GM18868 (cell line): Measurements from ENCODE around the gene TCF7L2.

Experiments used
- ATAC-seq: cut with Tn5 transposase; IDR thresholded peaks from one replicate; pipeline ENCODE4 v1.9.1; 2021; ENCODE audit warnings: mild to moderate bottlenecking, moderate library complexity; ENCODE audit not compliant: unreplicated experiment

The TCF7L2 gene

GRCh38 chr10:113020838-113021237, 70.8 kb downstream of the TCF7L2 start:
- ATAC-seq = no peak

GRCh38 chr10:113021268-113022040, 71.4 kb downstream of the TCF7L2 start:
- ATAC-seq = no peak

DNA sequence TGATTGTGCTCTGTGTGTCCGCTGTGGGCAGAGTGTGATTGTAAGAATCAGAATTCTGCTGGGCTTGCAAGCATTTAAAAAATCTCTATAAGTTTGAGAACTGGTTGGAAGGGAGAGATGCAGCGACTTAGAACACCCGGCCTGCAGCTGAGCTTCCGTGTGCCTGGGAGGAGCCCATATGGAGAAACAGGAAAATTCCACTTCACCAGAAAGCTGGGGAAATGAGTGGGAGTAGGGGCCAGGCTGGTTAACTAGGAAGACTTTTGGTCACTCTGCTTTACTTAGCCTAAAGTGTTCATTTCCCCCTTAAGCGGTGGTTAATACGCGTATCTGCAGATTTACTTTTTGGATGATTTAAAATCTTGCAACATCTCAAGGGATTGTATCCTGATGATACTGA, 72.2 kb downstream of the TCF7L2 start:
- no peak for ATAC-seq

DNA sequence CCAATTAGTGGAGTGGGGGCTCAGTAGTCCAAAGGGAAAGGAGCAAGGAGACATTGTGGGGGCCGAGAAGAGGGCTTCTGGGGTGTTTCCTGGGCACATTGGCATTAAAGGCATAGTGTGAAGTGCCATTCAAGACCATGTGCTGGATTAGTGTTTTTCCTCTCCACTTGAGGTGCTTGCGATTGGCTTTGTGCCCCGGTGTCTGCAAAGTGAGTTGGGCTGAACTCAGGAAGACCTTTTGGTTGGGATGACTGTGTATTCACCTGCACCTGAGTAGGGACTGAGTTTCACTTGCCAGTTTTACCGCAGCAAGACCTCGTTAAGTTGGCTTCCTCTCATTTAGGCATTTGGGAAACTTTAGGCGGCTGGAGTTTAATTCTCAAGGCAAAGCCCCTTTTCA, 73.0 kb downstream of the TCF7L2 start:
- ATAC-seq = no peak

DNA sequence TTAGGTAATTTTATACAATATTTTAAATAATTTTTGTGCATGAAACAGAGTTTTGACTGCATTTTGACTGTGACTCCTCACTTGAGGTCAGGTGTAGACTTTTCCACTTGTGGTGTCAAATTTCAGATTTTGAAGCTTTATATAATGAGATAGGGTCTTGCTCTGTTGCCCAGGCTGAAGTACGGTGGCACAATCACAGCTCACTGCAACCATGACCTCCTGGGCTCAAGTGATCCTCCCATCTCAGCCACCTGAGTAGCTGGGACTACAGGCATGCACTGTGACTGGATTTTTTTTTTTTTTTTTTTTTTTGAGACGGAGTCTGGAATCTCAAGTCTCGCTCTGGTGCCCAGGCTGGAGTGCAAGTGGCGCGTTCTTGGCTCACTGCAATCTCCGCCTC, 74.9 kb downstream of the TCF7L2 start:
- ATAC-seq = no peak

DNA sequence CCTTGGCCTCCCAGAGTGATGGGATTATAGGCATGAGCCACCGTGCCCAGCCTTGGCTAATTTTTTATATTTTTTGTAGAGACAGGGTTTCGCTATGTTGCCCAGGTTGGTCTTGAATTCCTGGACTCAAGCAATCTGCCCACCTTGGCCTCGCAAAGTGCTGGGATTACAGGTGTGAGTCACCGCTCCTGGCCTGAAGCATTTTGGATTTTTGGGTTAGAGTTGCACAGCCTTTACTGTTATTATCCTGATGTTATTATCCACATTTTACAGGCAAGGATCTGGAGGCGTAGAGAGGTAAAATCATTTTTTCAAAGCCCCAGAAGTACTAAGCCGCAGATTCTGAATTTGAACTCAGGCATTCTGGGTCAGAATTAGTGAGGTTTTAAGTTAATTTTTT, 75.4 kb downstream of the TCF7L2 start:
- ATAC-seq = no peak

- no peak for ATAC-seq
Observed at GRCh38 chr10:113026679-113027078, 76.6 kb downstream of the TCF7L2 start.

- ATAC-seq = no peak
Observed at GRCh38 chr10:113027230-113027573, 77.2 kb downstream of the TCF7L2 start.

GRCh38 chr10:113027574-113028455, 77.8 kb downstream of the TCF7L2 start:
- ATAC-seq = no peak

- ATAC-seq = no peak
Observed at GRCh38 chr10:113028456-113029440, 78.7 kb downstream of the TCF7L2 start.

DNA sequence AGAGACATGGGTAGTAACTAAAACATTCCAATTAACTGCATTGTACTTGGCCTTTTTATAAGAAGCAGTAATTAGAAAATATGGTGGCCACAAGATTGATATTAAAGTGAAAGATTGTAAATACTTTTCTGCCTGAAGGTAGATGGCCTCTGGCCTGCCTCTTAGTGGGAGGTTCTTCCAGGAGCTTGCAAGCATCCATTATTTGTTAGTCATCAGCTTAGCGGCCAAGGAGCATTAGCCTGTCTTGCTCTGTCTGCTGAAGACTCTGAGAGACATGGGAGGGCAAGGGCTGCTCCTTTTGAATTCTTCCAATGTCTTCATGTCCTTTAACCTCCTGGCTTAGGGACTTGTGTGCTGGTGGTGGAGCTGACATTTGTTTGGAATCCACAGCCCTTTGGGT, 80.4 kb downstream of the TCF7L2 start:
- ATAC-seq = no peak

DNA sequence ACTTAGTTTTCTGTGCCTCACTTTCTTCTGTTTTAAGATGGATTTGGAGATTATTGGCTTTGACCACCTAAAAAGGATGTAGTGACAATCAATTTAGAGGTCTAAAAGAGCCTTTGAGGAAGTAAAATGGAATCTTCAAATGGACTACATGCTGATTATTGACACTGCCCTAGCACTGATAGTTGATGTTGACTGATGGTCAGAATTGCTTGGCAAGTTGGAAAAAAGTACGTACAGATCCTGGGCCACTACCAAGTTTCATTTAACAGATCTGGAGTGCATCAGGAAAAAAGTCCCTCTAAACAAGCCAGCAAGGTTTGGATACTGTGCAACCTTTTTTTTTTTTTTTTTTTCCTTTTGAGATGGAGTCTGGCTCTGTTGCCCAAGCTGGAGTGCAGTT, 81.1 kb downstream of the TCF7L2 start:
- ATAC-seq = no peak

DNA sequence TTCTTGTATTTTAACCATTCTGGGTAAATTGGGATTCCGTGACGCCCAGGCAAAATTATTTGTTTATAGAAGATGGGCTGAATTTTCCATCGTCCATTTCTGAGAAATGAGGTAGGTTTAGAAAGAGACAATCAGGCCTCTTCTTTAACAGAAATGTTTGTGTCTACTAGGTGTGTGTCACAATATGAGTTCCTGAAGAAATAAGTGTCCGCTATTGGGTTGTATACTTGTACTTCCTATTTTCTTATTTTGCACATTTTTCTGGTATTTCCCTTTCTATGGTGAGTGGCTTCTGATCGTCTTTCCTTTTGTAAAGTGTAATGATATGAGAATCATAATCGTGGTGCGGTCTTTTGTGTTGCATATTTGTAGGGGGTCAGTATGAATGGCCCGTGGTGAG, 83.9 kb downstream of the TCF7L2 start:
- no peak for ATAC-seq

GRCh38 chr10:113035732-113036312, 85.8 kb downstream of the TCF7L2 start:
- ATAC-seq = no peak

GRCh38 chr10:113036619-113037018, 86.6 kb downstream of the TCF7L2 start:
- no peak for ATAC-seq

- no peak for ATAC-seq
Observed at GRCh38 chr10:113037218-113037617, 87.2 kb downstream of the TCF7L2 start.

DNA sequence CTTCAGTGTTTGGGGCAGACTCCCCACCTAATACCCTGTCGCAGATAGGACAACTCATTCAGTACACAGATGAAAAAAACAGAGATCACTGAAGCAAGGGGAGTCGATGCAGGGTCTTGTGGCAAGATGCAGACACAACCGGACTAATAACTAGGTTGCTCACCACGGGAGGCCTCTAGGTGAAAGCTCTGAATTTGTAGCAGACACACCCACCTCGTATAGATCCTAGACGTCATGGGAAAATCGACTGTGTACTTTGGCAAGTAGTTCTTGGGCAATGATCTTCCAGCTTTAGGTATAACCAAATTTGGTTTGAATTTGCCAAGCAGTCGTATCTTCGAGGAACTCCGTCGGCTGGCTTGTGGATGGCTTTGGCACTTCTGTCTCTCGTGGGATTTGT, 88.1 kb downstream of the TCF7L2 start:
- ATAC-seq = no peak

DNA sequence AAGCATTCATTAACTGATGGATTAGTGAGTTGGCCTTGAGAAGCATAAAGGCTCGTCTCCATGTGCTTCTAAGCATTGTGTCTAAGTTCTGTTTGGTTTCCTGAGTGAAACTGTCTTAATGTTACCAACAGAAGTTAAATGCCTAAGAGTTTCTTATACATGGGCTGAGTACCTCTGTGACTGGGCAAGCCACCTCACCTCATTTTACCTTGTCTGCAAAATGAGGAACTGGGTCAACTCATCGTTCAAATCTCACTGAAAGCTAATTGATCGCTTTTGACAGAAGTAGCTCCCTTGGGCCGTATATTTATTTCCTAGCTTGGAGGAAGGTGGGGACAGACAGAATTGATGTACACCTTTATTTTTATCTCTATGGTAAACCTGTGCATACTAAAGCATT, 88.9 kb downstream of the TCF7L2 start:
- no peak for ATAC-seq

- no peak for ATAC-seq
Observed at GRCh38 chr10:113041324-113041723, 91.3 kb downstream of the TCF7L2 start.

DNA sequence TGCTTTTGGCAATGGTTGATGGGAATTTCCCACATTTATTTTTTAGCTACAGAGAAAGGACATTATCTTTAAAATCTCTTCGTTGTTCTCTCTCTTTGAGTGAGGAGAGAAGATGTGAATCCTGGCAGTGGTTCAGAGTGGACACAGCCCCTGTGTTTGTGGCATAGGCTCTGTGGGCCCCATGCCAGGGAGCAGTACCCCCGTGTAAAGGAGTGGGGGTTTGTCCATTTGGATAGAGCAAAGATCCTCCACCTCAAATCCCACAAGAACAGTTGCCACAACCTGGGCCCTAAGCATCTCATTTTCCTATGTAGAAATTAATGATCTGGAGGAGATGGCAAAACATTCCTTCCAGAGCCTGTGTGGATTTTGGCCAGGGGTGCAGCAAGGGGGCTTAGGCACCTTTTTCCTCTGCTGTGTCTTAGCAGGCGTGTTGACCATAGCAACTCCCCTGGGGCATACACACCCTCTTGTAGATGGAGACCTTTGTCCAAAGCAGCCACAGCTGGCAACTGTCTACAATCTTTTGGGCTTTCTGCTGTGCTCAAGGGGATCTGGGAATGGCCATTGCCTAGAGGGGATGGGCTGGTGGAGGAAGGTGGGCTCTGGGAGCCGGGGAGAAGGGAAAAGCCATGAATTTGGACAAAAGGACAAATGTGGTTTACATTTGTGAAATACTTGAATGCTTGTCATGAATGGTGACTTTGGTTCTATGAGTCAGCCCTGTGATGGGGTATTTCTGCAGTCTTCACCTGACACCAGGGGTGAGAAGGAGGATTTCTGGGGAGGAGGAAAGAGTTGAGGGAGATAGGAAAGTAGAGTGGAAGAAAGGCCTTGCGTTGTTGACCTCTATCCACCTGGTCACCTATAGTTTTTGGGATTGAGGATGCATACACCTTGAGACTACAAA, 92.0 kb downstream of the TCF7L2 start:
- ATAC-seq = no peak
